HG03521 (cell line): Measurements from ENCODE around the gene PIN4.
"Not testable (repeated sequence)": the region's sequence is repeated elsewhere in the genome, so short reads cannot be mapped to it uniquely, and the experiment has no call there.

Experiments
- ATAC-seq: cut with Tn5 transposase; IDR thresholded peaks from one replicate; pipeline ENCODE4 v1.9.1; 2021; ENCODE audit warnings: mild to moderate bottlenecking, moderate library complexity; ENCODE audit not compliant: unreplicated experiment

The PIN4 gene

DNA sequence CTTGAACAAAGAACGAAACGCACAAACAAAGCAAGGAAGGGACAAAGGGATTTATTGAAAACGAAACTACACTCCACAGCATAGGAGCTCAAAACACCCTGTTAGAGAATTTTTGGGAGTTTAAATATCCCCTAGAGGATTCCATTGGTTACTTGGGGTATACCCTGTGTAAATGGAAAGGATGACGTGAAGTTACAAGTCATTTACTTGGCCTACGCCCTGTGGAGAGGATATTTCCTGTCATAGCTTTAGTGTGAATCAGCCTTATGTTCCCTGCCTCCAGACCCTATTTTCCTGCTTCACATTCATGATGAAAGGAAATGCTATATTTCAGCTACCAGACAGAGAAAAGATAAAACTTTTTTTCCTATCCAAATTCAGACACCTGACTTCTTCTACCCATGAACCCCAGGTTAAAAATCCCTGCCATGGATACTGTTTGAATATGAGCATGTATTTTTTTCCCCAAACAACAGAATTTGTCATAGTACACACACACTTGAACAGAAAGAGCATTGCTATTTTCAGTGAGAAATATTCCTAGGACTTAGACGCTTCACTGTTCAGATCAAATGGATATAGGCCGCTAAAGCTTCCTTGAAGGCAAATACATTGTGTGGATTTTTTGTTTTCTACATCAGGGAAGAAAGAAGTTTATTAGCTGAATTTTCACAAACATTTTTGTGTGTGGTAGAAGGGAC, 20.4 kb downstream of the PIN4 start:
- ATAC-seq, result no peak

DNA sequence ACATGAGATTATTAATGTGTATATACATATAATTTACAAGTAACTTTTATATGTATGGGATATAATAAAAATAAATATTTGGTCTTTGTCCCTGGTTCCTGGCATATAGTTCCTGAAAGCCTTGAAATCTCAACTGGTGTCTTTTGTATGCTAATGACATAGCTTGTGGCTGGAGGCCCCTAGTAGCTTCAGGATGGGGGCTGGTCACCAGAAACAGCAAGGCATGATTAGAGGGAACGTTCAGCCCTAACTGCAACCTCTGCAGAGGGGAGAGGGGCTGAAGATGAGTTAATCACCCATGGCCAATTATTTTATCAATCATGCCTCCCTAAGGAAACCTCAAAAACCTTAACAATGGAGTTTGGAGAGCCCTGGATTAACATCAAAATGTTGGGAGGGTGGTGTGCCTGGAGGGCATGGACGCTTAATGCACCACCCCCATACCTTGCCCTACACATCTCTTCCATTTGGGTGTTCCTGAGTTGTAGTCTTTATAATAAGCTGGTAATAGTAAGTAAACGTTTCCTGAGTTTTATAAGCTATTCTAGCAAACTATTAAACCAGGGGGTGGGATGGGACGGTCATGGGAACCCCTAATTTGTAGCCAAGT, 21.3 kb downstream of the PIN4 start:
- ATAC-seq, result no peak

DNA sequence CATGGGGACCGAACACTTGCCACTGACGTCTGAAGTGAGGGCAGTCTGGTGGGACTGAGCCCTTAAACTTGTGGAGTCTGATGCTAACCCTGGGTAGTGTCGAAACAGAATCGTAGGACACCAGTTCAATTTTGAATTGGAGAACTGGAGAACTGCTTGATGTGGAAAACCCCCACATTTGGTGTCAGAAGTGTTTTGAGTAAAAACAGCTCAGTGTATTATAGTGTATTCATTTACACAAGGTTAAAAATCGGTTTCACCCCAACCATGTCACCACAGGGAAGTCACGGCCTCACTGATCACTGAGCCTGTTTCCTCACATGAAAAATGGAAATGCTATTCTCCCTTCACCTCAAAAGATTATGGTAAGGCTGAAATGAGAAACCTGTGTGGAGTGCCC, 21.9 kb downstream of the PIN4 start:
- ATAC-seq, result no peak

DNA sequence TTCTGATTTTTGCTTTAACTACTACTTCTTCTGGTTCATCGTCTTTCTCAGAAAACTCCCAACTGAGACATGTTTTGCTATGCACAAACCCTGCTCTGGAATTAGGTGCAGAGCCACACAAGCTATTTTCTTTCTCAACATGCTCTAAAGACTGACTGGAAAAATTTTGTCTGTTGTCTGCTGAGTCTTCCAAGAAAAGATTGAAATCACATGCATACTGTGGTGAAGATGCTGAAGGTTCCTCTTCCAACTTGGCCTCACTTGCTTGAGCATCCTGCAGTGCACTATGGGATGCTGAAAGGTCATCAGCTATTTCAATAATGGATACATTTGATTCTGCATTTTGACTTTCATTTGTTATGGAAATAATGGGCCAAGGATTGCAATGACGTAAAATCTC, 24.1 kb downstream of the PIN4 start:
- no peak for ATAC-seq

DNA sequence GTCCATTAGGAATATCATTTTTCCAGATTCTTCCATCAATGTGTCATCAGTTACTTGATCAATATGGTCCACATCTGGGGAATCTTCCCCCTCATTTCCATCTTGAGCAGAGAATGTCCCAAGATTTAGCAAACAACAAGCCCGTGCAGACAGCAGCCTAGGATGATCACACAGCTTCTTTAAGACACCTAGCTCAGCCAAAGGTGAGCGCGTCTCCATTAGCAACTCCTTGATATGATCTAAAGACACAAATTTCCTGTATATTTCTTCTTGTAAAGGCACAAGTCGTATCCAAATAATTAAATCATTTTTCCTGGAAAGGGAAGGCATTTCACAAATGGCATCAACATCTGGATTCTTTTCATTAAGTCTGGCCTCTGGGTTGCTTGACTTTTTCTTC, 25.8 kb downstream of the PIN4 start:
- no peak for ATAC-seq

DNA sequence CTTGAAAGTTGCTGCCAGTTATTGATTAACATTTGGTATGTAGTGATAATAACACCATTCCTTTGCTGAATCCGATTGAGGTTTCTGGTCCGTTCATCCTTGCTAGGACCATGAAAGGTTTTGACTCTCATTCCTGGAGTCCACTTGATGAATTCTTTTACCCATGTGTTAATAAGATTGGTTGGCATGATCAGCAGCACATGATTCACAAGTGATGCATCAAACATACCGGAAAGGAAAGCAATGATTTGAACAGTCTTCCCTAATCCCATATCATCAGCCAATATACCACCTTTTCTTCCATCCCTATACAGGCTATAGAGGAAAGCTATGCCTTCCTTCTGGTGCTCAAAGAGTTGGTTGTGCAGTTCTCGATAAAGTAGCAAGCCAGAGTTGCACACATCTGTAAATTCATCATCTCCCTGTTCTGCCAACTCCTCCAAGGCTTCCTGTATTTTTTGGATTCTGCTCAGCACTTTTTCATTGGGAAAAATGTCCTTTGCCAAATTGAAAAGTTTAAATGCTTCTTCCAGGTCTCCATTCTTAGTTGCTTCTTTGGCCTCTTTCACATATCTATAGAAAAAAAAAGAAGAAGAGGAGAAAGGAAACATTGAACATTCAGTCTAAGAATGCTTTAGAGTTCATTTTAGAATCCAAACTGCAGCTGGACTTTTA, 26.7 kb downstream of the PIN4 start:
- no peak for ATAC-seq

DNA sequence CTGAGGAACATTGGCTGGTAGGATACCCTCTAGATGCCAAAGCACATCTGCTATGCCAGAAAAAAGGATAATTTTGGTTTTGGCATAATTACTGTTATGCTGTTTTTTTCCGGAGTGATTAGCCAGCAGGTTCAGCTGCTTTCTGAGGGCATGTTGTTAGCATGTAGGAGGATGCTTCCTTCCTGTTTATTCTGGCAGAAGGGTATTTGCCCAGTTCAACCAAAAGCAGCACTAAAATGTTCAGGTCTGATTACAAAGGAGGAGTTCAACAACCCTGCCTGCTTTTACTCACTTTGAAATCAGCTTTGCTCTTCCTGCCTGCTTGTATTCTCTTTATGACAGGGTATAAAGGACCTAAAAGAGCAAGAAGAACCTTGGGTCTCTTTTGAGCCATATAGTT, 35.4 kb downstream of the PIN4 start:
- no peak for ATAC-seq

DNA sequence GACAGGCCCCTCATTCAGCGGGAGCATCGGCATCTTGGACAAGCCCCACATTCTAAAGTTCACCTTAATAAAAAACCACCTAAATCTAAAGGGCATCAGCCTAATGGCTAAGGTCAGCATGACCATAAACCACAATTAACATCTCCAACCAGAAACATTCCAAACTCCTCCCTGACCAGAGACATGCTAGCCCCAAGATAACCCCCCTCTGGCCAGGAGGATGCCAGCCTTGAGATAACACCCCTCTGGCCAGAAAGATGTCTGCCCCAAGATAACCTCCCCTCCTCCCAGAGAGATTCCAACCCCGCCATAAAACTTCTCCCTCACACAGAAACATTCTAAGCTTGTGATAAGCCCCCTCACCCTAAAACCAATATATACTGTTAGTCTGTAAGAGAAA, 38.8 kb downstream of the PIN4 start:
- not testable (repeated sequence) for ATAC-seq

DNA sequence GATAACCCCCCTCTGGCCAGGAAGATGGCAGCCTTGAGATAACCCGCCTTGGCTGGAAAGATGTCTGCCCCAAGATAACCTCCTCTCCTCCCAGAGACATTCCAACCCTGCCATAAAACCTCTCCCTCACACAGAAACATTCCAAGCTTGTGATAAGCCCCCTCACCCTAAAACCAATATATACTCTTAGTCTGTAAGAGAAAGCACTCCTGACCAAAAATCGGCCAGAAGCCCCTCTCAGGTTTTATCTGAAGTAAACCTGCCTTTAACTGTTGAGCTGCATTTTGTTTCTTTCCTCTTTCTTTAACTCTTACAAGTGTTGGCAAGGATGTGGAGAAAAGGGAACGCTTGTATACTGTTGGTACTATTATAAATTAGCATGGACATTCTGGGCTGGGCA, 48.7 kb downstream of the PIN4 start:
- ATAC-seq, result no peak

DNA sequence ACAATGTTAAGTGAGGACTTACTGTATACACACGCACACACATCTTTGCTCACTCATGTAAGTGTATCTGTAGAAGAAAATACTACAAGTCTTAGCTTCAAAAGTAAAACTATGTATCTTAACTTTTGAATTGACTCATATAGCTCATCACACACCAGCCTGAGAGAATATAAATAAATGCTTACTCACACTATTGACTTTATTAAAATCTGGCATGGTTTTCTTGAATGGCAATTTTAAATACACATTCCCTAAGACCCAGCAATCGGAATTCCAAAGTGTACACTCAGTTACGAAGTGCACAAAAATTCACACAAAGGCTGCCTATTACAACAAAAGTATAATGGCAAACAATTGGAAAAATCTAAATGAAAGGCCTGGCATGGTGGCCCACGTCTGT, 55.3 kb downstream of the PIN4 start:
- no peak for ATAC-seq

DNA sequence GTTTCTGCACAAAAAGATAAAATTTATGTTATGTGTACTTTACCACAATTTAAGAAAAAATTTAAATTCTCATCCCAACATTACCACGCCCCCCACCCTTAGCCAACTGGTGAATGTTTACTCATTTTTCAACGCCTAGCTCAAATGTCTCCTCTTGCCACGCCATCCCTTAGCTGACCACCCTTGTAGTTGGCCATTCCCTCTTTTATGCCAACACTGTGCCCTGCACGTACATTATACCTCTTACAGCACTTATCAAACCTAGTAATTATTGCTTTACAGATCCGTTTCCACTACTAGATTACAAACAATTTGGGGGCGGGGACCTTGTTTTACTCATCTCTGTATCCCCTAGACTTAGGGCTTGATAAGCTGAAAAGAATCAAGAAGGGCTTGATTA, 56.6 kb downstream of the PIN4 start:
- no peak for ATAC-seq

DNA sequence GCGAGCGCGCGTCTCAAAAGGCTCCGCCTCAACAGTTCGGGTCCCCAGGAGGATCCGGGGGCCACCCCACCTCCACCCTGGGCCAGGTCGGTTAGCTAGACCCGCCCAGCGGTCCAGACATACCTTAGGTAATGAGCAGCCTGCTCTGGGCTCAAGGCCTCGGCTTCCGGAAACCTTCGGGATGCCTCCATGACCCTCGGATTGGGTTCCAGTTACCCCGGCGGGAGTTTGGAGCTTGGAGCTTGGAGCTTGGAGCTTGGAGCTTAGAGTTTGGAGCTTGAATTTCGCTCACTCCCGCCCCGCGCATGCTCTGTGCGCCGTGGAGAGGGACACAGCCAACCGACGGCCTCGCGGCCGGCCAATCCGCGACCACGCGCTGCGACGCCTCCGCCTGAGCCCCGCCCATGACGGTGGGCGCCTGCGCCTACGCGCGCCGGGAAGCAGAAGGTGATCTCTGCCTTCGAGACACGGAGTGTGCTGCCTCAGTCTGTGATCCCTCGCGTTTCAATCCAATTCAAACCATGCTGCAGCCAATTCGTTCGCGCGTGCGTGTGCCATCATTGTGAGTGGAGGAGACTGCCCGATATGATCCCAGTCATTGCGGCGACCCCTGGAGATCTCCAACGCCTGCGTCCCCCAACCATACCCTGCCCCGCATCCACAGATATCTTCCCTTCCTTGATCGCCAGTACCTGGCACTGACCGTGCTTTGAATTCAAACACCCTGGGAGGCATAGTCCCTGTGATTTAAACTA, 57.3 kb downstream of the PIN4 start, which contains the start of gene ERCC6L:
TSS of gene ERCC6L (minus strand) at position 307 of the 755 bp plus-strand sequence. CDS start at position 191, 116 bp downstream.
- peak; percentile 97 for ATAC-seq

DNA sequence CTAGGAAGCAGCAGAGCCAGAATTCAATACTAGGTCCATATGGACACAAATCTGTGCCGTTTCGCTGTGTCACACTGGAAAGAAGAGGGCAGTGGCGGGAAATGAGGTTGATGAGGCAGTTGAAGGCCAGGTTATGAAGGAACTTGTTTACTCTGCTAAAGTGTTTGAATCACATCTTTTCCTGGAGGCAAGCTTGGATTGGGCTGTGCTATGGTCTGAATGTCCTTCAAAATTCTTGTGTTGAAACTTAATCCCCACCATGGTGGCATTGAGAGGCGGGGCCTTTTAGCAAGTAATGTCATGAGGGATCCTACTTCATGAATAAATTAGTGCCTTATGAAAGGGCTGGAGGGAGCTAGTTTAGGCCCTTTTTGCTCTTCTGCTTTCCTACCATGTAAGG, 59.4 kb downstream of the PIN4 start:
- no peak for ATAC-seq

DNA sequence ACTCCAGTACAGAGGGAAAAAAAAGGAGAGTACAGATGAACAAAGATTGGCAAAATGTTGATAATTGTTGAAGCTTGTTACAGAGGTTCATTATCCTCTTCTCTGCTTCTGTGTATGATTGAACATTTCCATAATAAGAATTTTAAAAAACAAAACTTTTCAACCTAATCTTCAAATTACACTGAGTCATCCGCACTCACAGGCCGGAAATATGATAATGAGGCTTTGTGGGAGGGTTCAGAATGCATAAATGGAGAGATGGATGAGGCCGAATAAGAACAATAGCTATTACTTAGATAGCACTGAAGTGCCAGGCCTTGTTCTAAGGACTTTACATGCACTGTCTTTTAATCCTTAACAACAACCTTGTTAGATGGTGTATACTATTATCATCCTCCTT, 61.9 kb downstream of the PIN4 start:
- ATAC-seq, result no peak

DNA sequence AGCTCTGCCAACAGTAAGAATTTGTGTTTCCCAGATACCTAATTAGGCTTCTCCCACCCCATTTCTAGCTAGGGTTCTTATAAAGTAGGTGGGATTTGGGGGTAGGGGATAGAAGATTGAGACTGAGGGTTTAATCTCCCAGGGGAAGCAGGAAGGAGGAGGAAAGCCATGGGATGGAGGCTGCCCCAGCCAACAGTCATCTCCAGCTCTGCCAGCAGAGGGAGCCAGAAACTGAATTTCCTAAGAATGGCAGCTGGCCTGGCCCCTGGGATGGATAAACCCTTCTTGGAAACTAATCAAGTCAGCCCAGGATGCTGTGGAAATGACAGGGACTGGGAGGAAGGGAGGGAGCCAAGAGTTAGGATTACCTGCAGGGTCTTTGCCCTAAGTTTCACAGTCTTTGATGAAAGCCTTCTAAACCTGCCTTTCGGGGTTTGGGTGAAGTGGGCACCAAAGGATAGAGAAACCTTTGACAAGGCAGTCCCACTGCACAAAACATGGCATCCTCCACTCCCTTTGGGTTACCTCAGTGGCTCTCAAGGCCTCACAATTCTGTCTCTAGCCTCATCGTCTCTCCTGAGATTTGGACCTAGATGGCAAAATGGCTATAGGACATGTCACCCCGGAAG, 64.0 kb downstream of the PIN4 start:
- ATAC-seq, result no peak

DNA sequence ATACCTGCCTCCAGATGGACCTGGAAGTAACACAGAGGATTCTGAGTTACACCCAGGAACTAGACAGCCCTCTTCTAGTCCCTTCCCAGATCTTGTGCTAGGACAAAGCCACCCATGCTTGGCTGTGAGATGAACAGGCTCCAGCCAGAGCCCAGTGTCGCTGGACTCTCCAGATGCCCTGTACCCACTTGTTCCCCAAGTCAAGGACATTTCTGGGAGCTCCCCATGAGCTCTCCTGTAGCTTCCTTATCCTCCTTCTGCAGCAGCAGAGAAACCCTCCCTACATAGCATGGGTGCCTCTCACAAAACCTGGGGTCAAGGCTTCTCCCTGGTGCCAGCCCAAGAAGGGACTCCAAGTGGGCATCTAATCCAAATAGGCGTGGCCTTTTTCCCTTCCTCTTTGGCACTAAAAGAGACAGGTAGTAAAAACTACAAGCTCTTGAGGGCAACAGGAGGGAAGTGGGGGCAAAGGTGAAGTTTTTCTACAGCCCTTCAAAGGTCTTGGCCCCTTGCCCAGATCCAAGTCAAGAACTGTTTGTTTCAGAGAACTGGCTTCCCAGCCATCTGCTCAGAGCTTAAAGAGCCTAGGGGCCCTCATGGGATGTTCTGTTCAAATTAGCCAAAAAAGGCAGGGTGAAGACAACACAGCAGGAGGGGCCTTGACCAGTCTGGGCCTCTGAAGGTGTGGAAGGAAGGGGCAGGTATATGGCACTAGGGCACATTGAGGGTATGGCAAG, 65.8 kb downstream of the PIN4 start:
- ATAC-seq, result no peak
